Liver (tissue), 9 donors: ENCODE measurements around the gene FEM1B. TPM values are rescaled to one million over a fixed set of nuclear protein-coding genes. Genes with fewer than 3 reads are reported as not detected.

ENCODE experiments used
- DNase-seq: peaks from one replicate; pipeline ENCODE4 v3.0.0-alpha.2; 2017; ENCODE audit warnings: low spot score
- H3K27ac ChIP-seq, 2 donors: one replicate each; pipeline ENCODE4 v1.7.0; 2013; ENCODE audit warnings: inconsistent platforms in 2 of 2, low read length in 2 of 2, control low read depth in 1 of 2, low read depth in 1 of 2, mild to moderate bottlenecking in 1 of 2
- H3K27me3 ChIP-seq, 4 donors: one replicate each; pipeline versions ENCODE4 v1.6.1 to v1.7.0; 2013; ENCODE audit warnings: low read length in 3 of 4, inconsistent platforms in 1 of 4, mild to moderate bottlenecking in 1 of 4, moderate library complexity in 1 of 4; ENCODE audit not compliant: control insufficient read depth in 4 of 4, insufficient read depth in 4 of 4
- H3K36me3 ChIP-seq, 4 donors: one replicate each; pipeline versions ENCODE4 v1.6.1 to v1.7.0; 2013; ENCODE audit warnings: low read length in 3 of 4, mild to moderate bottlenecking in 3 of 4, low read depth in 1 of 4, moderate library complexity in 1 of 4; ENCODE audit not compliant: control insufficient read depth in 4 of 4, insufficient read depth in 3 of 4
- H3K4me1 ChIP-seq, 4 donors: one replicate each; pipeline versions ENCODE4 v1.6.1 to v1.7.0; 2013; ENCODE audit warnings: low read length in 3 of 4, mild to moderate bottlenecking in 3 of 4, moderate library complexity in 1 of 4; ENCODE audit not compliant: control insufficient read depth in 4 of 4, insufficient read depth in 4 of 4
- H3K4me3 ChIP-seq, 3 donors: one replicate each; pipeline versions ENCODE4 v1.6.1 to v1.7.0; 2013; ENCODE audit warnings: low read length in 3 of 3, control low read depth in 1 of 3, low read depth in 1 of 3, mild to moderate bottlenecking in 1 of 3
- H3K9ac ChIP-seq, 2 donors: one replicate each; pipeline ENCODE4 v1.7.0; 2013; ENCODE audit warnings: low read length in 2 of 2, mild to moderate bottlenecking in 2 of 2, moderate library complexity in 2 of 2, control low read depth in 1 of 2, low read depth in 1 of 2
- H3K9me3 ChIP-seq, 4 donors: one replicate each; pipeline versions ENCODE4 v1.6.1 to v1.7.0; 2013; ENCODE audit warnings: low read length in 3 of 4; ENCODE audit not compliant: control insufficient read depth in 4 of 4
- ATF3 ChIP-seq: IDR thresholded peaks from 2 replicates; pipeline ENCODE4 v1.6.1; 2016; ENCODE audit warnings: antibody characterized with exemption
- CTCF ChIP-seq: fragments of 150-350 bp; IDR thresholded peaks from 2 replicates; pipeline ENCODE4 v1.5.1; 2017; ENCODE audit warnings: improper control_type of control experiment, low read depth, low read length; ENCODE audit not compliant: missing input control
- EGR1 ChIP-seq, 2 donors: IDR thresholded peaks; 2 replicates each; pipeline ENCODE4 v1.6.1; 2016 to 2018; ENCODE audit warnings: antibody characterized with exemption in 2 of 2, low read depth in 2 of 2
- FOXA1 ChIP-seq: IDR thresholded peaks from 2 replicates; pipeline ENCODE4 v1.6.1; 2016; ENCODE audit warnings: antibody characterized with exemption
- FOXA2 ChIP-seq: IDR thresholded peaks from 2 replicates; pipeline ENCODE4 v1.6.1; 2016; ENCODE audit warnings: antibody characterized with exemption
- HNF4A ChIP-seq, 2 donors: conservative IDR thresholded peaks; 2 replicates each; pipeline ENCODE4 v1.6.1; 2016; ENCODE audit warnings: antibody characterized with exemption in 2 of 2, mild to moderate bottlenecking in 2 of 2
- HNF4G ChIP-seq: IDR thresholded peaks from 2 replicates; pipeline ENCODE4 v1.6.1; 2016; ENCODE audit warnings: antibody characterized with exemption
- JUND ChIP-seq, 2 donors: IDR thresholded peaks; 2 replicates each; pipeline ENCODE4 v1.6.1; 2016; ENCODE audit warnings: antibody characterized with exemption in 2 of 2
- MAX ChIP-seq: IDR thresholded peaks from 2 replicates; pipeline ENCODE4 v1.6.1; 2016; ENCODE audit warnings: antibody characterized with exemption
- NR2F2 ChIP-seq: IDR thresholded peaks from 2 replicates; pipeline ENCODE4 v1.6.1; 2016; ENCODE audit warnings: antibody characterized with exemption
- RAD21 ChIP-seq, 2 donors: IDR thresholded peaks; 2 replicates each; pipeline ENCODE4 v1.6.1; 2016; ENCODE audit warnings: antibody characterized with exemption in 2 of 2, mild to moderate bottlenecking in 2 of 2
- REST ChIP-seq: IDR thresholded peaks from 2 replicates; pipeline ENCODE4 v1.6.1; 2016; ENCODE audit warnings: antibody characterized with exemption, mild to moderate bottlenecking
- RXRA ChIP-seq, 2 donors: IDR thresholded peaks; 2 replicates each; pipeline ENCODE4 v1.6.1; 2017 to 2018; ENCODE audit warnings: antibody characterized with exemption in 2 of 2, mild to moderate bottlenecking in 1 of 2
- SP1 ChIP-seq: IDR thresholded peaks from 2 replicates; pipeline ENCODE4 v1.6.1; 2018; ENCODE audit warnings: antibody characterized with exemption, mild to moderate bottlenecking
- TAF1 ChIP-seq: conservative IDR thresholded peaks from 2 replicates; pipeline ENCODE4 v1.6.1; 2016; ENCODE audit warnings: antibody characterized with exemption, mild to moderate bottlenecking
- YY1 ChIP-seq: IDR thresholded peaks from 2 replicates; pipeline ENCODE4 v1.6.1; 2016; ENCODE audit warnings: antibody characterized with exemption, mild to moderate bottlenecking
- ZBTB33 ChIP-seq: IDR thresholded peaks from 2 replicates; pipeline ENCODE4 v1.6.1; 2016; ENCODE audit warnings: antibody characterized with exemption
- WGBS: extraction: QIAGEN DNeasy Blood & Tissue Kit; methylation state at CpG from one replicate; pipeline ENCODE4 v1.1.7; 2013; 5-methylcytosine and 5-hydroxymethylcytosine counted together
- polyA plus RNA-seq, 2 donors: library from polyadenylated mRNA; stranded (reverse) in 1 of 2; unstranded in 1 of 2; fragments of 200-250 nt in 1 of 2; fragments of >200 nt in 1 of 2; fragmentation: Nextera tagmentation in 1 of 2; extraction: Ambion mirVana in 1 of 2; gene quantifications; one replicate each; pipeline versions ENCODE4 v1.2.1 to v1.2.3, GENCODE V29; 2013 to 2015
- total RNA-seq, 2 donors: library from RNA; depleted of rRNA; stranded (reverse); fragments of >200 nt; gene quantifications; one replicate each; pipeline ENCODE4 v1.2.3, GENCODE V29; 2014
- donor health status: healthy.
- donor health status: healthy.
- donor health status: healthy.
- donor health status: healthy.
- donor health status: healthy.

The FEM1B gene
- total and polyA plus RNA-seq, 4 donors: 6.2 to 39.5 (median 17.8) TPM

GRCh38 chr15:68339481-68339880 is 61.9 kb downstream of the FEM1B start:
- TF ChIP-seq TAF1 (no peak), RAD21 (IDR thresholded peaks at IDR 0.05) (no peak), NR2F2 (no peak), FOXA1 (no peak), EGR1 (IDR thresholded peaks at IDR 0.05; ENCODE audit: low read depth in 2 of 2) (no peak), REST (no peak), ZBTB33 (no peak), RXRA (IDR thresholded peaks at IDR 0.05) (no peak), HNF4G (no peak), FOXA2 (no peak), MAX (no peak), YY1 (no peak), ATF3 (no peak), HNF4A (conservative IDR thresholded peaks at IDR 0.05) (no peak), CTCF (no peak), SP1 (no peak), JUND (IDR thresholded peaks at IDR 0.05) (no peak)
- Histone ChIP-seq H3K36me3 (no peaks in the 10 kb centered on the region), H3K4me1 (no peaks in the 10 kb centered on the region), H3K27me3 (no peaks in the 10 kb centered on the region), H3K9ac (no peak overlapping the region), H3K27ac (no peak overlapping the region), H3K9me3 (no peaks in the 10 kb centered on the region), H3K4me3 (no peak overlapping the region)
- no peak for DNase-seq
- 95% methylated on average over 10 of the region's 10 CpGs for WGBS
